Neural cell (in vitro differentiated cells): ENCODE data around the gene AFF3. TPM values are rescaled to one million over a fixed set of nuclear protein-coding genes. Genes with fewer than 3 reads are reported as not detected.

Experiments
- H2AFZ ChIP-seq: fragments of 200-600, 300-800 bp; sonication (generic), shearing (Covaris generic); 2 replicates; pipeline ENCODE4 v1.6.0; 2014; ENCODE audit warnings: low read depth, mild to moderate bottlenecking, antibody characterized with exemption, low read length, moderate library complexity
- H3F3A ChIP-seq: fragments of 200-600 bp; shearing (Covaris generic); 2 replicates; pipeline ENCODE4 v1.6.1; 2016; ENCODE audit warnings: mild to moderate bottlenecking, moderate library complexity, mixed read lengths, antibody characterized with exemption, low read length; ENCODE audit not compliant: insufficient read depth, poor library complexity, severe bottlenecking
- H3K27ac ChIP-seq: fragments of 200-600, 300-800 bp; sonication (generic), shearing (Covaris generic); 2 replicates; pipeline ENCODE4 v1.5.1; 2014; ENCODE audit warnings: mild to moderate bottlenecking, low read length, moderate library complexity
- H3K27me3 ChIP-seq: fragments of 300-800, 200-600 bp; sonication (generic), shearing (Covaris generic); 2 replicates; pipeline ENCODE4 v1.6.0; 2014; ENCODE audit warnings: mild to moderate bottlenecking, low read depth, low read length, moderate library complexity; ENCODE audit not compliant: insufficient read depth
- H3K36me3 ChIP-seq: fragments of 300-800, 200-600 bp; sonication (generic), shearing (Covaris generic); 2 replicates; pipeline ENCODE4 v1.5.1; 2014; ENCODE audit warnings: mild to moderate bottlenecking, antibody characterized with exemption, low read length, moderate library complexity; ENCODE audit not compliant: insufficient read depth
- H3K4me2 ChIP-seq: fragments of 300-800, 200-600 bp; sonication (generic), shearing (Covaris generic); 2 replicates; pipeline ENCODE4 v1.6.0; 2014; ENCODE audit warnings: mild to moderate bottlenecking, low read length
- H3K4me3 ChIP-seq: fragments of 300-800, 200-600 bp; sonication (generic), shearing (Covaris generic); 2 replicates; pipeline ENCODE4 v1.5.1; 2014; ENCODE audit warnings: mild to moderate bottlenecking, low read length, moderate library complexity
- H3K79me2 ChIP-seq: fragments of 200-600 bp; shearing (Covaris generic); replicated peaks from 2 replicates; pipeline ENCODE4 v1.6.0; 2014; ENCODE audit warnings: mild to moderate bottlenecking, low read length, moderate library complexity; ENCODE audit not compliant: insufficient read depth
- H3K9ac ChIP-seq: fragments of 300-800, 200-600 bp; sonication (generic), shearing (Covaris generic); 2 replicates; pipeline ENCODE4 v1.6.1; 2016; ENCODE audit warnings: mild to moderate bottlenecking, low read length, mixed read lengths
- H3K9me2 ChIP-seq: fragments of 200-600 bp; shearing (Covaris generic); 2 replicates; pipeline ENCODE4 v1.6.1; 2016; ENCODE audit warnings: mild to moderate bottlenecking, low read length, mixed read lengths; ENCODE audit not compliant: insufficient read depth
- H3K9me3 ChIP-seq: fragments of 200-600, 300-800 bp; sonication (generic), shearing (Covaris generic); 2 replicates; pipeline ENCODE4 v1.6.1; 2016; ENCODE audit warnings: mild to moderate bottlenecking, mixed run types, low read length, moderate library complexity, mixed read lengths
- H4K20me1 ChIP-seq: fragments of 200-600 bp; shearing (Covaris generic); 2 replicates; pipeline ENCODE4 v1.6.1; 2016; ENCODE audit warnings: mild to moderate bottlenecking, mixed run types; ENCODE audit not compliant: insufficient read depth
- CTCF ChIP-seq: fragments of 450-650 bp; IDR thresholded peaks from 2 replicates; pipeline ENCODE4 v1.5.1; 2014; ENCODE audit warnings: antibody characterized with exemption, mild to moderate bottlenecking, moderate library complexity; ENCODE audit not compliant: poor library complexity, severe bottlenecking
- EP300 ChIP-seq: fragments of 450-650 bp; conservative IDR thresholded peaks from 2 replicates; pipeline ENCODE4 v1.6.1; 2014; ENCODE audit warnings: antibody characterized with exemption, mild to moderate bottlenecking, moderate library complexity; ENCODE audit not compliant: poor library complexity, severe bottlenecking
- EZH2 ChIP-seq: fragments of 200-600, 300-800 bp; shearing (Covaris generic), sonication (generic); IDR thresholded peaks from 2 replicates; pipeline ENCODE4 v1.6.1; 2014; ENCODE audit warnings: antibody characterized with exemption, low read length, borderline replicate concordance, mild to moderate bottlenecking; ENCODE audit not compliant: insufficient read depth, poor library complexity, severe bottlenecking
- MXI1 ChIP-seq: fragments of 450-650 bp; conservative IDR thresholded peaks from 2 replicates; pipeline ENCODE4 v1.6.1; 2014; ENCODE audit warnings: antibody characterized with exemption, mild to moderate bottlenecking; ENCODE audit not compliant: poor library complexity, severe bottlenecking
- POLR2AphosphoS5 ChIP-seq: IDR thresholded peaks from 2 replicates; pipeline ENCODE4 v1.6.1; 2012
- RAD21 ChIP-seq: fragments of 450-650 bp; conservative IDR thresholded peaks from 2 replicates; pipeline ENCODE4 v1.6.1; 2014; ENCODE audit warnings: antibody characterized with exemption, mild to moderate bottlenecking, moderate library complexity
- SMC3 ChIP-seq: fragments of 450-650 bp; conservative IDR thresholded peaks from 2 replicates; pipeline ENCODE4 v1.6.1; 2014; ENCODE audit warnings: antibody characterized with exemption, mild to moderate bottlenecking, moderate library complexity; ENCODE audit not compliant: poor library complexity
- TAF1 ChIP-seq: IDR thresholded peaks from 2 replicates; pipeline ENCODE4 v1.6.1; 2012; ENCODE audit warnings: low read depth
- polyA plus RNA-seq: library from polyadenylated mRNA; depleted of rRNA; stranded (reverse); fragments of >200 nt; gene quantifications from 2 replicates; pipeline ENCODE4 v1.2.3, GENCODE V29; 2014
- TF ChIP-seq, protein P1 (sequence below): IDR thresholded peaks from 2 replicates; pipeline ENCODE4 v1.6.1; 2012; ENCODE audit warnings: borderline replicate concordance

Gene AFF3
- polyA plus RNA-seq, 1 donor from 2014 or later: 5.1 TPM

GRCh38 chr2:99856119-99856518, 286.3 kb downstream of the AFF3 start:
- Histone ChIP-seq H3K27me3 (no peaks in the 10 kb centered on the region), H4K20me1 (no peaks in the 10 kb centered on the region), H3K9ac (no peak overlapping the region), H3F3A (no peaks in the 10 kb centered on the region), H3K27ac (no peak overlapping the region), H3K9me2 (no peaks in the 10 kb centered on the region), H3K4me2 (no peak overlapping the region), H3K4me3 (no peak overlapping the region), H3K79me2 (no peaks in the 10 kb centered on the region), H3K9me3 (no peaks in the 10 kb centered on the region), H3K36me3 (no peaks in the 10 kb centered on the region), H2AFZ (no peak overlapping the region)
- TF ChIP-seq CTCF: no peak
- TF ChIP-seq, protein P1, sequence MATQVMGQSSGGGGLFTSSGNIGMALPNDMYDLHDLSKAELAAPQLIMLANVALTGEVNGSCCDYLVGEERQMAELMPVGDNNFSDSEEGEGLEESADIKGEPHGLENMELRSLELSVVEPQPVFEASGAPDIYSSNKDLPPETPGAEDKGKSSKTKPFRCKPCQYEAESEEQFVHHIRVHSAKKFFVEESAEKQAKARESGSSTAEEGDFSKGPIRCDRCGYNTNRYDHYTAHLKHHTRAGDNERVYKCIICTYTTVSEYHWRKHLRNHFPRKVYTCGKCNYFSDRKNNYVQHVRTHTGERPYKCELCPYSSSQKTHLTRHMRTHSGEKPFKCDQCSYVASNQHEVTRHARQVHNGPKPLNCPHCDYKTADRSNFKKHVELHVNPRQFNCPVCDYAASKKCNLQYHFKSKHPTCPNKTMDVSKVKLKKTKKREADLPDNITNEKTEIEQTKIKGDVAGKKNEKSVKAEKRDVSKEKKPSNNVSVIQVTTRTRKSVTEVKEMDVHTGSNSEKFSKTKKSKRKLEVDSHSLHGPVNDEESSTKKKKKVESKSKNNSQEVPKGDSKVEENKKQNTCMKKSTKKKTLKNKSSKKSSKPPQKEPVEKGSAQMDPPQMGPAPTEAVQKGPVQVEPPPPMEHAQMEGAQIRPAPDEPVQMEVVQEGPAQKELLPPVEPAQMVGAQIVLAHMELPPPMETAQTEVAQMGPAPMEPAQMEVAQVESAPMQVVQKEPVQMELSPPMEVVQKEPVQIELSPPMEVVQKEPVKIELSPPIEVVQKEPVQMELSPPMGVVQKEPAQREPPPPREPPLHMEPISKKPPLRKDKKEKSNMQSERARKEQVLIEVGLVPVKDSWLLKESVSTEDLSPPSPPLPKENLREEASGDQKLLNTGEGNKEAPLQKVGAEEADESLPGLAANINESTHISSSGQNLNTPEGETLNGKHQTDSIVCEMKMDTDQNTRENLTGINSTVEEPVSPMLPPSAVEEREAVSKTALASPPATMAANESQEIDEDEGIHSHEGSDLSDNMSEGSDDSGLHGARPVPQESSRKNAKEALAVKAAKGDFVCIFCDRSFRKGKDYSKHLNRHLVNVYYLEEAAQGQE: no peak
- TF ChIP-seq SMC3: no peak
- no peak for TF ChIP-seq RAD21
- no peak for TF ChIP-seq MXI1
- TF ChIP-seq EP300: no peak
- no peak for TF ChIP-seq POLR2AphosphoS5
- TF ChIP-seq EZH2: no peak
- TF ChIP-seq TAF1: no peak

GRCh38 chr2:99854236-99854852, 288.0 kb downstream of the AFF3 start:
- Histone ChIP-seq H3K9me2 (no peaks in the 10 kb centered on the region), H3K36me3 (no peaks in the 10 kb centered on the region), H3K9ac (no peak overlapping the region), H3K27ac (no peak overlapping the region), H3K4me3 (no peak overlapping the region), H2AFZ (no peak overlapping the region), H3F3A (no peaks in the 10 kb centered on the region), H3K79me2 (no peaks in the 10 kb centered on the region), H3K27me3 (no peaks in the 10 kb centered on the region), H4K20me1 (no peaks in the 10 kb centered on the region), H3K4me2 (no peak overlapping the region), H3K9me3 (no peaks in the 10 kb centered on the region)
- TF ChIP-seq POLR2AphosphoS5: no peak
- TF ChIP-seq EP300: no peak
- TF ChIP-seq CTCF: no peak
- TF ChIP-seq TAF1: no peak
- no peak for TF ChIP-seq EZH2
- TF ChIP-seq SMC3: no peak
- TF ChIP-seq, protein P1: no peak
- TF ChIP-seq RAD21: no peak
- TF ChIP-seq MXI1: no peak
